Measurements from ENCODE around the gene USP10. TPM values are rescaled to one million over a fixed set of nuclear protein-coding genes. Genes with fewer than 3 reads are reported as not detected.

The USP10 gene, protein sequence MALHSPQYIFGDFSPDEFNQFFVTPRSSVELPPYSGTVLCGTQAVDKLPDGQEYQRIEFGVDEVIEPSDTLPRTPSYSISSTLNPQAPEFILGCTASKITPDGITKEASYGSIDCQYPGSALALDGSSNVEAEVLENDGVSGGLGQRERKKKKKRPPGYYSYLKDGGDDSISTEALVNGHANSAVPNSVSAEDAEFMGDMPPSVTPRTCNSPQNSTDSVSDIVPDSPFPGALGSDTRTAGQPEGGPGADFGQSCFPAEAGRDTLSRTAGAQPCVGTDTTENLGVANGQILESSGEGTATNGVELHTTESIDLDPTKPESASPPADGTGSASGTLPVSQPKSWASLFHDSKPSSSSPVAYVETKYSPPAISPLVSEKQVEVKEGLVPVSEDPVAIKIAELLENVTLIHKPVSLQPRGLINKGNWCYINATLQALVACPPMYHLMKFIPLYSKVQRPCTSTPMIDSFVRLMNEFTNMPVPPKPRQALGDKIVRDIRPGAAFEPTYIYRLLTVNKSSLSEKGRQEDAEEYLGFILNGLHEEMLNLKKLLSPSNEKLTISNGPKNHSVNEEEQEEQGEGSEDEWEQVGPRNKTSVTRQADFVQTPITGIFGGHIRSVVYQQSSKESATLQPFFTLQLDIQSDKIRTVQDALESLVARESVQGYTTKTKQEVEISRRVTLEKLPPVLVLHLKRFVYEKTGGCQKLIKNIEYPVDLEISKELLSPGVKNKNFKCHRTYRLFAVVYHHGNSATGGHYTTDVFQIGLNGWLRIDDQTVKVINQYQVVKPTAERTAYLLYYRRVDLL
- 30.6 TPM for total RNA-seq
- 10 to 100 TPM; 48.4 to 73.4 (median 58.3) TPM for polyA plus RNA-seq (ENCODE audit: insufficient read depth in 1 of 8, insufficient read length in 8 of 8, low replicate concordance in 1 of 8)
- long read RNA-seq, donor 1, transcript USP10-201 (14 exons, 3,009 nt), result major isoform, 6 of 6 reads
- long read RNA-seq, donor 1, partial matches to known transcripts, result 0 of 6 reads
- long read RNA-seq, donor 1, other reads (novel, unspliced or antisense), result 0 of 6 reads
- long read RNA-seq, donor 2, partial matches to known transcripts, result 0 of 4 reads
- long read RNA-seq, donor 2, other reads (novel, unspliced or antisense), result 0 of 4 reads
- long read RNA-seq, donor 3, transcript USP10-201 (14 exons, 3,009 nt), result major isoform, 13 of 27 reads
- long read RNA-seq, donor 3, partial matches to known transcripts, result 11 of 27 reads
- long read RNA-seq, donor 3, other reads (novel, unspliced or antisense), result 0 of 27 reads
- long read RNA-seq, donor 4, partial matches to known transcripts, result 10 of 16 reads
- long read RNA-seq, donor 4, other reads (novel, unspliced or antisense), result 0 of 16 reads
- long read RNA-seq, donor 5, transcript USP10-201 (14 exons, 3,009 nt), result major isoform, 11 of 56 reads
- long read RNA-seq, donor 5, partial matches to known transcripts, result 44 of 56 reads
- long read RNA-seq, donor 5, other reads (novel, unspliced or antisense), result 0 of 56 reads
- long read RNA-seq, donor 6, transcript USP10-201 (14 exons, 3,009 nt), result major isoform, 10 of 39 reads
- long read RNA-seq, donor 6, partial matches to known transcripts, result 29 of 39 reads
- long read RNA-seq, donor 6, other reads (novel, unspliced or antisense), result 0 of 39 reads
- long read RNA-seq, donor 7, partial matches to known transcripts, result 37 of 43 reads
- long read RNA-seq, donor 7, other reads (novel, unspliced or antisense), result 0 of 43 reads
- long read RNA-seq, donor 8, transcript USP10-201 (14 exons, 3,009 nt), result major isoform, 6 of 39 reads
- long read RNA-seq, donor 8, partial matches to known transcripts, result 32 of 39 reads
- long read RNA-seq, donor 8, other reads (novel, unspliced or antisense), result 0 of 39 reads
- long read RNA-seq, donor 9, partial matches to known transcripts, result 40 of 45 reads
- long read RNA-seq, donor 9, other reads (novel, unspliced or antisense), result 0 of 45 reads
- long read RNA-seq, donor 10, transcript USP10-201 (14 exons, 3,009 nt), result major isoform, 9 of 34 reads
- long read RNA-seq, donor 10, partial matches to known transcripts, result 25 of 34 reads
- long read RNA-seq, donor 10, other reads (novel, unspliced or antisense), result 0 of 34 reads
- long read RNA-seq, donor 11, transcript USP10-201 (14 exons, 3,009 nt), result major isoform, 9 of 23 reads
- long read RNA-seq, donor 11, partial matches to known transcripts, result 13 of 23 reads
- long read RNA-seq, donor 11, other reads (novel, unspliced or antisense), result 0 of 23 reads

DNA sequence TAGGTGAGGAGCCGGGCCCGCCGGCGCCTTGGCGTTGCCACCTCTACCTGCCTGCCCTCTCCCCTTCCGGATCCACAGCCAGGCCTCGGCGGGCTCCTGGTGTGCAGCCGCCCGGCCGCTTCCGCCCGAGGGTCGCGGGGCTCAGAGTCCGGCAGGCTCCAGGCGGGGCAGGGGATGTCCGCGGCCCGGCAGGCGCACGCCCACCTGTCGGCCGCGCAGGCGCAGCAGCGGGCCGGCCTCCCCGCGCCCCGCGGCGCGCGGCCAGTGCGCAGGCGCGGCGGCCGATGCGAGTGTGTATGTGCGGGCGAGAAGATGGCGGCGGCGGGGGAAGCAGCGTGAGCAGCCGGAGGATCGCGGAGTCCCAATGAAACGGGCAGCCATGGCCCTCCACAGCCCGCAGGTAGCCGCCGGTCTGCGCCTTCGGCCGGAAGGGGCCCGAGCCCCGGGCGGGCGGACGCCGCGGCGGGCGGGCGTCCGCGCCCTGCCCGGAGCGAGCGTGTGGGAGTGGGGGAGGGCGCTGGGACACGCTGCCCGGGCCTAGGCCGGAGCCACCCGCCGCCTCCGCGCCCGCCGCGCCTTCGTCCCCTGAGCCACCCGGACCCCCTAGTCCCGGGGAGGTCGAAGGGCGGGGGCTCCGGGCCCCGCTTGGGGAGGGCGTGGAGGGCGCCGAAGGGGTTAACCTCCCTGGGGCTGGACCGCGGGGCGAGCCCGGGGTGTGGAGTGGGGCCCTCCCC, at the start of gene USP10:
USP10 (plus strand) TSS at position 289 of the 734 bp plus-strand sequence; CDS start at position 380, 91 bp downstream.
- H3K4me3 ChIP-seq (ENCODE audit: low read length), result peak within 1 kb of the TSS; percentile 80
- WGBS (ENCODE audit: insufficient coverage), result under 1% methylated on average over 96 of the region's 97 CpGs
- H3K36me3 ChIP-seq (ENCODE audit: control insufficient read depth, insufficient read depth, low read length), result no peaks in the 10 kb centered on the region
- H3K9me3 ChIP-seq (replicated peaks; ENCODE audit: control insufficient read depth, low read depth, low read length), result no peaks in the 10 kb centered on the region
- H3K4me1 ChIP-seq (ENCODE audit: control insufficient read depth, insufficient read depth, low read length), result peaks cover 5% of the 10 kb centered on the region
- peak; percentile 92 for DNase-seq
- H3K27ac ChIP-seq (ENCODE audit: low read length), result peak within 1 kb of the TSS; percentile 62
- no peaks in the 10 kb centered on the region for H3K27me3 ChIP-seq (ENCODE audit: control insufficient read depth, insufficient read depth, low read length)

DNA sequence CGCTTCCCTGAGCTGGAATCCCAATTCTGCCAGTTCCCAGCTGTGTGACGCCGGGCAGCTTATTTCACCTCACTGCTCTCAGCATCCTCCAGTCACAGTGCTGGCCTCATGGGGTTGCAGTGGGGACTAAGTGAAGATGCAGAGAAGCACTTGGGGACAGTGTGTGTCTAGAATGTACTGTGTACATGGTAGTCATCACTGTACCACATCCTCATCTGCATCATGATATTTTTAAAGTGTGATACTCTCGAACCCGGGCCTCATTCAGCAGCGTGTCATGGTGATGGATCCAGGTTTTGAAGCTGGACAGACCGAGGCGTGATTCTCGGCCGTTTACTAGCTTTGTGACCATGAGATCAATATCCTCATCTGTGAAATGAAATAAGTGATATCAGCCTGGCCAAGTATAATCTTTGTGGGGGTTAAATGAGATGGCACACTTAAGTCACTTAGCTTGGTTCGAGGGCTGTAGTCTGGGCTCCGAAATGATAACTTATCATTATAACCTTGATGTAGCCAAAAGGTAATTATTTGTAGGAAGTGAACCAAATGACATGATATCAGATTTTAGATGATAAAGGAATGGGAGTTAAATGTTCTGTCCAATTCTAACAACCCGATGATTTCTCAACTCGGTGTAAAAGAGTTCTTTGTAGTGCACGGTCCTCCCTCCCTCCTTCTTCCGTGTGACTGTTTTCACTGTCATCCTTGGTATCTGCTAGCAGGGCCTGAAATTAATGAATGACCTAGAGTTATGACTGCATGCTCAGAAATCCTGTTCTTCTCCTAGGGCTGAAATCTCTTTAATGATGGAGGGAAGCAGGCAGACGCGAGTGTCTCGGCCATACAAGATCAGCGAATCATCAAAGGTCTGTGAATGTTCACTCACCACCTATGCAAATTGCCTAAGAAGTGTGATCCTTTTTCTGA, 49.5 kb upstream of the USP10 start:
- Histone ChIP-seq H3K4me1 (ENCODE audit: control insufficient read depth, insufficient read depth, low read length) (peaks cover 17% of the 10 kb centered on the region), H3K27ac (ENCODE audit: low read length) (no peak overlapping the region), H3K4me3 (ENCODE audit: low read length) (no peak overlapping the region), H3K9me3 (replicated peaks; ENCODE audit: control insufficient read depth, low read depth, low read length) (no peaks in the 10 kb centered on the region), H3K27me3 (ENCODE audit: control insufficient read depth, insufficient read depth, low read length) (no peaks in the 10 kb centered on the region), H3K36me3 (ENCODE audit: control insufficient read depth, insufficient read depth, low read length) (peaks cover 25% of the 10 kb centered on the region)
- DNase-seq, result no peak
- 77% methylated on average over 8 of the region's 20 CpGs for WGBS (ENCODE audit: insufficient coverage)

DNA sequence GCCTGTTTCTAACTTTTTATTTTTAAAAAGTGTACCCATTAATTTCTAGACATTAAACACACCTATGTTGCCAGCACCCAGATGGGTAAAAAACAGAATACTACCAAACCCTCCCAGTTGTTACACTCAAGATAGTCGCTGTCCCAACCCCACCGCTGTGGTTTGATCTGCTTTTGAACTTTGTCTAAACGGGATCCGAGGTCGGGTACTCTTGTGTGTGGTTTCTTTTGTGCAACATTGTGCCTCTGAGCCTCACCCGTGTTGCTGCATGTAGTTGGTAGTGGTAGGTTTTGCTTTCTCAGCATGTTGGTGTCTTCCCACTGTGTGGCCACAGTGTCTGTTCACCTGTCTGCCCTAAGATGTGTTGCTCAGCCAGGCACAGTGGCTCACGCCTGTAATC, 47.2 kb upstream of the USP10 start:
- no peak for DNase-seq
- Histone ChIP-seq H3K4me3 (ENCODE audit: low read length) (no peak overlapping the region), H3K27me3 (ENCODE audit: control insufficient read depth, insufficient read depth, low read length) (no peaks in the 10 kb centered on the region), H3K9me3 (replicated peaks; ENCODE audit: control insufficient read depth, low read depth, low read length) (no peaks in the 10 kb centered on the region), H3K4me1 (ENCODE audit: control insufficient read depth, insufficient read depth, low read length) (peaks cover 13% of the 10 kb centered on the region), H3K27ac (ENCODE audit: low read length) (no peak overlapping the region), H3K36me3 (ENCODE audit: control insufficient read depth, insufficient read depth, low read length) (peaks cover 35% of the 10 kb centered on the region)
- 85% methylated on average over 7 of the region's 7 CpGs for WGBS (ENCODE audit: insufficient coverage)

DNA sequence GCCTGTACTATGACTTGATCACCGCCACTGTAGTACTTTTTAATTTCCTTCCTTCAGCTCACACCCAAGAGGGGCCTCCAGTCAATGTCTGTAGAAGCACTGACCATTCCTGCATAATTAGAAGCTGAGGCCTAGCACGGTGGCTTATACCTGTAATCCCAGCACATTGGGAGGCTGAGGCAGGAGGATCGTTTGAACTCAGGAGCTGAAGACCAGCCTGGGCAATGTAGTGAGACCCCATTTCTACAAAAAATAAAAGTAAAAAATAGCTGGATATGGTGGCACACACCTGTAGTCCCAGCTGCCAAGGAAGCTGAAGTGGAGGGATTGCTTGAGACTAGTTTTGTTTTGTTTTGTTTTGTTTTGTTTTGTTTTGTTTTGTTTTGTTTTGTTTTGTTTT, 45.6 kb upstream of the USP10 start:
- no peak for DNase-seq
- no peaks in the 10 kb centered on the region for H3K27me3 ChIP-seq (ENCODE audit: control insufficient read depth, insufficient read depth, low read length)
- no peaks in the 10 kb centered on the region for H3K9me3 ChIP-seq (replicated peaks; ENCODE audit: control insufficient read depth, low read depth, low read length)
- no peak overlapping the region for H3K27ac ChIP-seq (ENCODE audit: low read length)
- 90% methylated on average over 2 of the region's 3 CpGs for WGBS (ENCODE audit: insufficient coverage)
- H3K4me1 ChIP-seq (ENCODE audit: control insufficient read depth, insufficient read depth, low read length), result peaks cover 4% of the 10 kb centered on the region
- peaks cover 49% of the 10 kb centered on the region for H3K36me3 ChIP-seq (ENCODE audit: control insufficient read depth, insufficient read depth, low read length)
- H3K4me3 ChIP-seq (ENCODE audit: low read length), result no peak overlapping the region

DNA sequence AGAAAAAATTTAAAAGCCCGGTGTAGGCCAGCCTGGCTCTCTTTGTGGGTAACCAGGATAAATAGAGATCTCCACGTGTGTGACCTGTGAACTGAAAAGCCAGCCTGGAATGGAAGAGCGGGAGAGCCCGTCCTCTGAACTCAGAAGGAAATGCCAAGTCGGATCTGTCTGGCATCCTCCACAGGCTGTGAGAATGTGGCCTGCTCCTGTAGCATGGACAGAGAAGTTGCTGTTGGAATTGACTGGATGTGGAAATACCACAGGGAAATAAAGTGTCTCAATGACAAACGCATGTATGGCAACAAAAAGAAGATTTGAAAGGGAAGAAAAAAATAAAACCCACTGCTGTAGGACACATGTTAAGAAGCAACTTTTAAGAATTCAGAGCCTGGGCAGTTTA, 44.8 kb upstream of the USP10 start:
- peaks cover 56% of the 10 kb centered on the region for H3K36me3 ChIP-seq (ENCODE audit: control insufficient read depth, insufficient read depth, low read length)
- WGBS (ENCODE audit: insufficient coverage), result 61% methylated on average over 6 of the region's 6 CpGs

DNA sequence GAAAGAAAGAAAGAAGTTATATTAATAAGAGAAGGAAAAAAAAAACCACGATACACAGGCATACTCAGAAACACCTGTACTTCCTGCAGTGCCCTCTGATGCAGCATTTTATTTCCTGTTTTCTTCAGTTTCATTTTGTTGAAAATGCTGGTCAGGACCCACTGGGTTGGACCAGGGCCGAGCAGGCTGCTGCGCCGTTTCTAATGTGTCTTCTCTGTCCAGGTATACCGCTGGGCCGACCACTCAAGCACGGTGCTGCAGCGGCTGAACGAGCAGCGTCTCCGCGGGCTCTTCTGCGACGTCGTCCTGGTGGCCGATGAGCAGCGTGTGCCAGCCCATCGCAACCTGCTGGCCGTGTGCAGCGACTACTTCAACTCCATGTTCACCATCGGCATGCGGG, 43.2 kb upstream of the USP10 start:
- H3K27me3 ChIP-seq (ENCODE audit: control insufficient read depth, insufficient read depth, low read length), result no peaks in the 10 kb centered on the region
- WGBS (ENCODE audit: insufficient coverage), result 91% methylated on average over 21 of the region's 22 CpGs
- no peaks in the 10 kb centered on the region for H3K4me1 ChIP-seq (ENCODE audit: control insufficient read depth, insufficient read depth, low read length)
- no peaks in the 10 kb centered on the region for H3K9me3 ChIP-seq (replicated peaks; ENCODE audit: control insufficient read depth, low read depth, low read length)
- H3K27ac ChIP-seq (ENCODE audit: low read length), result no peak overlapping the region
- no peak for DNase-seq
- H3K4me3 ChIP-seq (ENCODE audit: low read length), result no peak overlapping the region
- peaks cover 67% of the 10 kb centered on the region for H3K36me3 ChIP-seq (ENCODE audit: control insufficient read depth, insufficient read depth, low read length)

More for the DNA sequence above, 44.8 kb upstream of the USP10 start:
- H3K27ac ChIP-seq (ENCODE audit: low read length), result no peak overlapping the region
- DNase-seq, result no peak
- H3K27me3 ChIP-seq (ENCODE audit: control insufficient read depth, insufficient read depth, low read length), result no peaks in the 10 kb centered on the region
- no peaks in the 10 kb centered on the region for H3K4me1 ChIP-seq (ENCODE audit: control insufficient read depth, insufficient read depth, low read length)
- no peak overlapping the region for H3K4me3 ChIP-seq (ENCODE audit: low read length)
- no peaks in the 10 kb centered on the region for H3K9me3 ChIP-seq (replicated peaks; ENCODE audit: control insufficient read depth, low read depth, low read length)

DNA sequence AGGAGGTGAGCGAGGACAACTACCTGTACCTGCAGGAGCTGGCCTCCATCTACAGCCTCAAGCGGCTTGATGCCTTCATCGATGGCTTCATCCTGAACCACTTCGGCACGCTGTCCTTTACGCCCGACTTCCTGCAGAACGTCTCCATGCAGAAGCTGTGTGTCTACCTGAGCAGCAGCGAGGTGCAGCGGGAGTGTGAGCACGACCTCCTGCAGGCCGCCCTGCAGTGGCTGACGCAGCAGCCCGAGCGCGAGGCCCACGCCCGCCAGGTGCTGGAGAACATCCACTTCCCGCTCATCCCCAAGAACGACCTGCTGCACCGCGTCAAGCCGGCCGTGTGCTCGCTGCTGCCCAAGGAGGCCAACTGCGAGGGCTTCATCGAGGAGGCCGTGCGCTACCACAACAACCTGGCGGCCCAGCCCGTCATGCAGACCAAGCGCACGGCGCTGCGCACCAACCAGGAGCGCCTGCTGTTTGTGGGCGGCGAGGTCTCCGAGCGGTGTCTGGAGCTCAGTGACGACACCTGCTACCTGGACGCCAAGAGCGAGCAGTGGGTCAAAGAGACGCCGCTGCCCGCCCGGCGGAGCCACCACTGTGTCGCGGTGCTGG, 42.5 kb upstream of the USP10 start:
- Histone ChIP-seq H3K4me1 (ENCODE audit: control insufficient read depth, insufficient read depth, low read length) (no peaks in the 10 kb centered on the region), H3K9me3 (replicated peaks; ENCODE audit: control insufficient read depth, low read depth, low read length) (no peaks in the 10 kb centered on the region), H3K27me3 (ENCODE audit: control insufficient read depth, insufficient read depth, low read length) (no peaks in the 10 kb centered on the region), H3K27ac (ENCODE audit: low read length) (no peak overlapping the region), H3K4me3 (ENCODE audit: low read length) (no peak overlapping the region), H3K36me3 (ENCODE audit: control insufficient read depth, insufficient read depth, low read length) (peaks cover 69% of the 10 kb centered on the region)
- WGBS (ENCODE audit: insufficient coverage), result 95% methylated on average over 46 of the region's 50 CpGs
- no peak for DNase-seq

Measured in muscle of leg (tissue), 16 donors.